ENCODE measurements around the gene BID.
"Not testable (repeated sequence)": the region's sequence is repeated elsewhere in the genome, so short reads cannot be mapped to it uniquely, and the experiment has no call there.

BID gene

DNA sequence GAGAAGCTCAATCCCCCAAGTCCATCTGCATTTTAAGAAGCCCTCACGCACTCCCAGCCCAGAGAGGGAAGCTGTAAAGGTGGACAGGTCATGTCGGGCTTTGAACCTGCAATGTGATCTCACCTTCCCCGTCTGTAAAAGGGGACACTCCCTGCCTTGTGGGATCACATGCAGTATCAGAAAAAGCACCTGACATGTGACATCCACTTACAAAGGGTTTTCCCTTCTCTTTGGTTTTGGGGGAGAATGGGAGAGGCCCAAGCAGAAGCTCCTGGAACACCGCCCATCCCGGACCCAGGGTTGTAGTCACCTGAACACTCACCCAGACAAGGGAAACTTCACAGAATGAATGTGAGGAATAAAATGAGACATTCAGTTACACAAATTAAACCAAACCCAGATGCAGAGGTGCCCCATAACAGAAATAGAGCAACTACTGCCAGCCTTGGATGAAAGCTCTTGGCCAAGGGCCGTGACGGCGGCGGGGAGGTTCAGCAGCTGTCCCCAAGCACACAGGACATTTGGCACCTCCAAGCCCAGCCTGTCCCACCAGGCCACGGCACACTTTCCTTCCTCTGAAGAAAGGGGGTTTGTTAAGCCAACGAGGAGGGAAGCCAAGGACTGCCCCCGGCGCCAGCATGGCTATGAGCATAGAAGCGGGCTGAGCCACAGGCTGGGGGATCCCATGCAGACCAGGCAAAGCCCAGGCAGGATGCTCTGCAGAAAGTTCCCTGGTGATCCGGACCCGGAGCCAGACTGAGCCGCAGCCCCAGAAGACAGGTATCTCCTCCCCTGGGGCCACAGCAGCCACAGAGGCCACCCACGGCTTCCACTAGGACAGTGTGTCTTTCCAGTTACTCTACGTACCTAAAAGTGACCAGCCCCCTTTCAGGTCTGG lies 3.8 kb downstream of the BID start:
- no peak for DNase-seq (ENCODE audit: low read depth in 2 of 2, low spot score in 1 of 2)

GRCh38 chr22:17769716-17770082 lies 4.6 kb downstream of the BID start:
- DNase-seq (ENCODE audit: low read depth in 2 of 2, low spot score in 1 of 2) = no peak

DNA sequence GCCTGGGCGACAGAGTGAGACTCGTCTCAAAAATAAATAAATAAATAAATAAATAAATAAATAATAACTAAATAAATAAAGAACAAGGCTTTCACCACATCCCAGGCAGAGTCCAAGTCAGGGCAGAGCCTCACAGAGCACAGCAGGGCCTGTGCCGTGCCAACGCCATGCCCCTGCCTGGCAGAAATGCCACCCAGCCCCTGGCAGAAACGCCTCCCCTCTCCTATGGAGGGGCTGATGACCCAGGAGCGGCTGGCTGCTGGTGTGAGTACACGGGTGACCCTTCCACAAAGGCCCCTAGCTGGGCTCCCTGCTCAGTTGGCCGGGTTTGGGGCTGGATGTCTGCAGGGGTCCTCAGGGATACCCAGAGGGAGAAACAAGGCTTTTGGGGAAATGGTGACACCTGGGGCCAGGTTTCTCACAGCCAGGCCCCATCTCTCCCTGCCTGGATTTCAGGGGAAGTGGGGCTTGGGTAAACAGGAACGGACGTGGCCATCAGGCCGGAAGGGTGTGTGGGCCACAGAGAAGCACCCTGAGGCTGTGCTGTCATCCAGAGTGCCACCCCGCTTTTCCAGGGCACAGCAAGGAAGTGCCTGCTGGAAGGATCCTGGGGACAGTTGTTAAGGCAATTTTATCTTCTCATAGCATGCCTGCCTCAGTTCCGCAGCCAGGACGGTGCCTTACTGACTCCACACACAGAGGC lies 5.1 kb downstream of the BID start:
- DNase-seq (ENCODE audit: low read depth in 2 of 2, low spot score in 1 of 2) = no peak

DNA sequence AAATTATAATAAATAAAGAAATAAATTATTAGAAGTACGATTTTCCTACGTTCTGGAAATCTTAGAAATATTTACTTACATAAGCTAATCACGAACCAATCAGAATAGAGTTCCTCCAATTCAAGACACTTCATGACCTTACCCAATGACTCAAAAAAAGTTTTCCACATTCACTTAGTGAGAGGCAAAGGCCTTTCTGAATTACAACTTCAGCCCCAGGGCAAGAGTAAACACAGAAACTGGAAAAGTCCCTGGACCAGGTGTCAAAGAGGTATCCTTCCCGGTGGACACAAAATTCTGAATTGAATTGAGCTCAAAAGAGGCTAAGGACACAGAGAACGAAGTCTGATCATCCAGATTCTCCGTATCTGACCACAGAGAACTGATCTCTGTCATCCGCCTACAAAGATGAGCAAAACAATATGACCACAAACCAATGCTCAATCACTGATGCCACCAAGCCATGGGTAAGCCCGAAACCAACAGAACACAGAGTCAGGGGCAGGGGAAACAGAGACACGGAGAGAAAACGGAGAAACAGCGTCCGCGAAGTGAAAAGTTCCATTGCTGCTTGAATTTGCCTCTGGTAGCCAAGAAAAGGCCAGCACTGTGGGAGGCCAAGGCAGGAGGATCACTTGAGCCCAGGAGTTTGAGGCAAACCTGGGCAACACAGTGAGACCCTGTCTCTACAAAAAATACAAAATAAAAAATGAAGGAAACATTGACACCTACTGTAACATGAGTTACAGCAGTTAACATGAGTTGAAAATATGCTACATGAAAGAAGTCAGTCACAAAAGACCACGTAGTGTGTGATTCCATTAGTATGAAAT lies 6.8 kb downstream of the BID start:
- DNase-seq (ENCODE audit: low read depth in 2 of 2, low spot score in 1 of 2) = no peak

- not testable (repeated sequence) for DNase-seq (ENCODE audit: low read depth in 2 of 2, low spot score in 1 of 2)
Measured at GRCh38 chr22:17764852-17765251, 9.4 kb downstream of the BID start.

GRCh38 chr22:17764036-17764435 lies 10.2 kb downstream of the BID start:
- no peak for DNase-seq (ENCODE audit: low read depth in 2 of 2, low spot score in 1 of 2)

DNA sequence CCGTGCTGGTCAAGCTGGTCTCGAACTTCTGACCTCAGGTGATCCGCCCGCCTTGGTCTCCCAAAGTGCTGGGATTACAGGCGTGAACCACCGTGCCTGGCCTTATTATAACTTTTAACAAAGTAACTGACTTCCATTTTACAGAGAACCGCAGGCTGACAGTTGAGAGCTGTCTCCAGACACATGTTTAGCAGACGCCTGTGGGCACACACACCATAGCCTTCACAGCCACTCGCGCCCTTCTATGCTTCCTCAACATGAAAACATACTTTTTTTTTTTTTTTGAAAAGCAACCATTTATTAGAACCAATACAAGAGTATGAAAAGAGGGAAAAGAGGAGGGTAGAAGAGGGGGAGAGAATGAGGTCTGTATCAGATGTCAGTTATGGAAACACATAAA lies 10.8 kb downstream of the BID start:
- not testable (repeated sequence) for DNase-seq (ENCODE audit: low read depth in 2 of 2, low spot score in 1 of 2)

DNA sequence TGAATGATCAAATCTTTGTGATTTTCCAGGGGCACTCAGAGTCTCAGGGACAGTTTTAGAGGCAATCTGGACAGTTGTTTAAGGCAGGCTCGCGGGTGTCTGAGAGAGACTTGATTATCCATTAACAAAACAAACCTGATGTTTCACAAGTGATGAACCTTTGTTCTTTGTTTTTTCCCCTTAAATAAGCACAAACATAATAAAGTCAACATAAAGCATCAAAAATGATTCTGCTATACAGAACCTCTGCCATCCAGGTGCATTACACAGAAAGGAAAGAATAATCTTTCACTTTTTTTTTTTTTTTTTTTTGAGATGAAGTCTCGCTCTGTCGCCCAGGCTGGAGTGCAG lies 13.2 kb downstream of the BID start:
- no peak for DNase-seq (ENCODE audit: low read depth in 2 of 2, low spot score in 1 of 2)

DNA sequence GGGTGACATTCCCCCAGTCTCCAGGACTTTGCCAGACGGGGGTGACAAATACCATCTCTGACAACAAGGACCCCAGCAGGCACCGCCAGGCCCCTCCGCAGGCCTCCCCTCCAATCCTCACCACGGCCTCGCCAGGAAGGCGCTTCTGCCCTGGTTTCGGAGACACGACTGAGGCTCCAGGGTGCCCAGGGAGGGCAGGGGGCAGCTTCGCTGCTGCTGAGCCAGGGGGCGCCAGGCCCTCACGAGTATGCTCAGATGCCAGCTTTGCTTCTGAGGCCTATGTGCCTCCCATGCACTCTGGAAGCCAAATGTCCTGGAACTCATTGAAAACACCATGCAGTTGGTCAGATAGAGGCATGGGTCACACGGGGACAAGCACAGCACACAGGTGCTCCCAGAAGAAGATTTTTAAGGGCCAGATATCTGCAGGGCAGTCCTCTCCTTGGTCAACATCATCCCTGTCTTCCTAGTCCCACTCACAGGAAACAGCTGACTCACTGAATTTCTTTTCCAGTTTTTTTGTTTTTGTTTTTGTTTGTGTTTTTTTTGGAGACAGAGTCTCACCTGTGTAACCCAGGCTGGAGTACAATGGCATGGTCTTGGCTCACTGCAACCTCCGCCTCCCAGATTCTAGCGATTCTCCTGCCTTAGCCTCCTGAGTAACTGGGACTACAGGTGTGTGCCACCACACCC lies 19.9 kb downstream of the BID start:
- no peak for DNase-seq (ENCODE audit: low read depth in 2 of 2, low spot score in 1 of 2)

DNA sequence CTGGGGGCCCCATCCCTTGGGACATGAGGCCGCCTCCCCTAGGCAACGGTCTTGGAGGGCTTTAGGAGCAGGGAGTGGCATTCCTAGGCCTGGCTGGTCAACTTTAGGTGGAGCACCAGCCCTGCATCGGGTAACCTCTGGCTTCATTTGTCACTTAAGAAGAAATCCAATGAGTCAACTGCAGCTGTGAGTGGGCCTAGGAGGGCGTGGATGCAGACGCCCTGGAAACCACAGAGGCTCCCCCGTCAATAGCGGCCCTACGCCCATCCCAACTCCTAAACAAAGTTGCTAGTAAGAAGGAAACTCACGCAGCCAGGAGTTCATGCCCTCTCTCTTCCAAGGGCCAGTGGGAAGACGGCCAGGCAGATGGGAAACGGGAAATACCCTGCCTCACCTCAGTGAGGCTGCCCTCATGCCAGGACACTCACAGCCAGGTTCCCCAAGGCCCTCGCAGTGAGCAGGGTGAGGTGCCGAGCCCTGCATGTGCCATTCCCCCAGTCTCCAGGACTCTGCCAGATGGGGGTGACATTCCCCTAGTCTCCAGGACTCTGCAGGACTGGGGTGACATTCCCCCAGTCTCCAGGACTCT lies 20.8 kb downstream of the BID start:
- DNase-seq (ENCODE audit: low read depth in 2 of 2, low spot score in 1 of 2) = no peak

- DNase-seq (ENCODE audit: low read depth in 2 of 2, low spot score in 1 of 2) = no peak
Measured at GRCh38 chr22:17751596-17751995, 22.7 kb downstream of the BID start.

- no peak for DNase-seq (ENCODE audit: low read depth in 2 of 2, low spot score in 1 of 2)
Measured at GRCh38 chr22:17749605-17750395, 24.5 kb downstream of the BID start.

DNA sequence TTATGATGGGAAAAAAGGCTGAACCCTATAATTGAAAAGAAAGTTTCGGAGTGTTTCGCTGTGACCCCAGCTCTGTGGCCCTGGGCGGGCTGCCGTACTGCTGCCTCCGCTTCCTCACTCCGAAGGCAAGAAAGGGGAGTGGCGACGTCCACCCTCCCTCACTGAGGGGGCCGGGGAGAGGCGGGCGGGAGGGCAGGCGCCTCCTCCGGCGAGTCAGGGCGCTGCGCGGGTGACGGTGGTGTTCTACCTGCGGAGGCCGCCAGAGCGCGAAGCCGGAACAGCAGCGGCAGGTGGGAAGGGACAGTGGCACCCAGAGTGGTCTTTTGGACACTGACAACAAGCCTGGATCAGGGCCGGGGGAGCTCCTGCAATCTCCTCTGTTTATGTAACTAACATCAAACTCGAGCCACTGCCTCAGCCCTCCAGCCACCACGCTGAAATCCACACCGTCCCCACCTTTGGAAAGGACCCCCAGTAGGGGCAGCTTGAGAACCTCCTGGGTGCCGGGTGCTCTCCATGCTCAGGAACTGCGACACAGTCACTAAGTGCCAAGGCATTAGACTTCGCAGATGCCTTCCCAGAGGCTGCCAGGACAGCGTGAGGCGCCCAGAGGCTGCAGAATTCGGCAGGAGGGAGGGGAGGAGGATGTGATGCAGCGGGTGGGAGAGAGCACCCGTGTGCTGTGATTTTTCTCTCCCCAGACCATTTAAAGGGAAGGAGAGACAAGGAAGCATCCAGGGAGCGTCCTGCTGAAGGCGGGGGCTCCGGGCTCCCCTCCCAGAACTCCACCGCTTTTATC lies 25.5 kb downstream of the BID start:
- no peak for DNase-seq (ENCODE audit: low read depth in 2 of 2, low spot score in 1 of 2)

GRCh38 chr22:17746916-17747315 lies 27.4 kb downstream of the BID start:
- no peak for DNase-seq (ENCODE audit: low read depth in 2 of 2, low spot score in 1 of 2)

- DNase-seq (ENCODE audit: low read depth in 2 of 2, low spot score in 1 of 2) = no peak
Measured at GRCh38 chr22:17744430-17744829, 29.8 kb downstream of the BID start.

DNA sequence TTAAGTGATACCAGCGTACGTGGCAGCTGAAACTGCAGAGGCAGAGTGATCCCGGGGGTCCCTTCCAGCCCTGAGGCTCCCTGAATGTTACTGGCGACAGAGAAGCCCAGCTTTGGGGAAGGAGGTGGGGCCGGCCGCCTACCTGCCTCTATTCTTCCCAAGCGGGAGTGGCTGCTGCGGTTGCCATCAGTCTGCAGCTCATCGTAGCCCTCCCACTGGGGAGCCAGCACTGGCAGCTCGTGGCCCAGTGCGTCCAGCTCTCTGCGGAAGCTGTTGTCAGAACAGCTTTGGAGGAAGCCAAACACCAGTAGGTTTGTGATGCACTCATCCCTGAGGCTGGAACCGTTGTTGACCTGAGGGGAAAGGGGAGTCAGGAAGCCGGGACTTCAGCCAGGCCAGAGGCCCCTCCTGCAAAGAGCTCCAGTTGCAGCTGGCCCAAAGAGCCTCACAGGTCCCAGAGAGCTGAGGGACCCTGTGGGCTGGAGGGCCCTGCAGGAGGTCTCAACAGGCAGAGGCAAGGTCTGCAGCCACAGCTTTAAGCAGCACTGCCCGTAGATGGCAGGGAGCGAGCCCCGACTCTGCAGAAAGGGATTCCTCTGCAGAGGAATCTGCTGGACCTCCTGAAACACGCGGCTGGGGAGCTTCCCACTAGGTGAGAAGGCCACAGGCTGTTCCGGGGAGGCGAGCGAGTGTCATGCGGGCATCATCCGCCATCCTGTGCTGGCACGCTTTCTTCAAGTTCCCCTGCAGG lies 30.4 kb downstream of the BID start:
- DNase-seq (ENCODE audit: low read depth in 2 of 2, low spot score in 1 of 2) = no peak

DNA sequence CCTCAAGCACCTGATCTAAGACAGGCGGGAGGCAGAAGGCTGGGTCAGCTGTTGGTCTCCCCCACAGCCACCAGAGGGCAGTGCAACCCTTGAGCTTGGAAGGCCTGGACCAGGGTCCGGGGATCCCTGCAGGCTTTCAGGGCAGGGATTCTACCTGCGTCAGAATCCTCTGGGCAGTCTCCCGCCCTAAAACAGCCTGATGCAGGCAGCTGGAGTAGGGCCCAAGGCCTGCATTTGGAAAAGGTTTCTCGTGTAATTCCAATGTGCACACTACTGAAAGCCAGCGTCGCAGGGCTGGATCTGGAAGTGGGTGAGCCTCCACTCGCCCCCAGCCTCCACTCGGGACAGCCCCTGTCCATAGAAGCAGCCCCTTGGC lies 31.8 kb downstream of the BID start:
- peak; percentile 28 to 54 for DNase-seq (ENCODE audit: low read depth in 2 of 2, low spot score in 1 of 2)

- no peak for DNase-seq (ENCODE audit: low read depth in 2 of 2, low spot score in 1 of 2)
Measured at GRCh38 chr22:17741866-17742526, 32.3 kb downstream of the BID start.

Measured in stimulated activated CD8-positive, alpha-beta memory T cell treated with anti-CD3 and anti-CD28 coated beads, Interleukin-4, amount 100 ng/mL, for 4 hours (primary cell).